GM13976 (cell line): ENCODE data around the gene ADCK1.

ENCODE experiments used
- DNase-seq: peaks from one replicate; pipeline ENCODE4 v3.0.0; 2012; ENCODE audit warnings: low spot score
- CTCF ChIP-seq: IDR thresholded peaks from 2 replicates; pipeline ENCODE4 v1.5.1; 2012; ENCODE audit warnings: borderline replicate concordance, mild to moderate bottlenecking; ENCODE audit not compliant: insufficient read depth; ENCODE audit errors: extremely low read depth, missing control alignments, control extremely low read depth
- in situ Hi-C: fragments of 300-500 bp; cut with MboI; formaldehyde crosslinking; loops from one replicate; pipeline ENCODE4 v1.12.0; 2022; ENCODE audit warnings: low sequenced_read_pairs, mixed read lengths, inconsistent platforms; ENCODE audit not compliant: unreplicated experiment

Gene ADCK1

DNA sequence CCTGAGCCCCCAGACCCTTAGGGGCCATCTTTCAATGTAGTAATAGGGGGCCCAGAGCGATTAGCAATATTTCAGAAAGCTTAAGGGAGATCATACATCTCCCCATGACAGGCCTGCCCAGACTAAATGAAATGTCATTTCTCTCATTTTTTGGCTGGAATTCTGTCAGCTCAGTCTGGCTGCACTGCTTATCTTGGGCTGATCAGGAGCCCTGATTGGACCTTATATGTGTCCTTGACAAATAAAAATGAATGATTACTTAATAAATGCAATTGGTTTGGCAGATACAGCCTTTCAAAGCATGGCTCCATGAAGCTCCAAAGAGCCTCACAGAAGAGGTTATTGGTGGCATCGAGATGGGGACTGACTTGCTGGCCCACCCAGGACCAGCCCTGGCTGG is 121.9 kb downstream of the ADCK1 start:
- no peak for TF ChIP-seq CTCF
- in situ Hi-C loops: no loop called here
- DNase-seq: no peak

GRCh38 chr14:77923131-77923936 is 123.4 kb downstream of the ADCK1 start:
- no peak for DNase-seq
- TF ChIP-seq CTCF: no peak
- in situ Hi-C loops: no loop called here

- no peak for TF ChIP-seq CTCF
- in situ Hi-C loops: no loop called here
- no peak for DNase-seq
Measured at GRCh38 chr14:77924141-77924948, 124.4 kb downstream of the ADCK1 start.

DNA sequence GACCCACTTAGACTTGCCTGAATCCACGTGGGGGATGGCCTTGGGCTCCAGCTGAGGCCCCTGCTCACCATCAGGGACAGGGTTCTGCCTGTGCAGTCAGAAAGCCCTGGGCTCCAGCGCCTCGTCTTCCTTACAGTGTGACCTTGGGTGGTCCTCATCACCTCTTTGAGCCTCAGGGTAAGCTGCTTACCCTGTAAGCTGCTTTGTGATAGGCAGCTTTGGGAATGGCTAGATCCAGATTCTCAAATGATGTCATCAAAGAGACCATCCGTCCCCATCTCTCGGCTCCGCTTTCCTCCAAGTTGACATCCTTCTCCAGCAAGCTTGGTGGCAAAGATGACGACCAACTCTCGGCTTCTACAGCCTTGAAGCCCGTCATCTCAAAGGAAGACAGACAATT is 127.0 kb downstream of the ADCK1 start:
- in situ Hi-C loops: no loop called here
- DNase-seq: no peak
- no peak for TF ChIP-seq CTCF

- no peak for TF ChIP-seq CTCF
Measured at GRCh38 chr14:77931441-77931840, 131.5 kb downstream of the ADCK1 start.

DNA sequence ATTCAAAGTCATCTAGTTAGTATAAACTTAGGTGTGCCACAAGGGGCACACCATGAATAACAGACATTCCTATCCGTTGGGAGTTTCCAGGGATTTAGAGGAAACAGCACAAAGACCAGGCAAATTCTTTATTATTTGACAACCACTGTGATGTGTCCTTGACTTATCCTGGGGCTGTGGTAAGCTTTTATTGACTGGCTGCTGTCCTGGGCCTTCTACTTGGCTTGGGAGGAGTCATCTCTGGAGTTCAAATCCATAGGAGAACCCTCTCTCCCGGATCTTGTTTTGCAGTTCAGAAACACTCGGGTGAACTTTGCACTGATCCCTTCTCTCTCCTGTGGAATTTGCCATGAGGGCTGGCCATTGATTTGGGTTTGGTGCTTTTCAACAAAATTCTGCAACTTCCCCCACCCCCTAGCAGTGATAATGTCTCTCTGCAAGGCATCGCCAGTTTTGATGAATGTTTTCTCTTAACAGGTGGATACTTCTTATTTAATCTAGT is 136.3 kb downstream of the ADCK1 start:
- in situ Hi-C loops: no loop called here
- TF ChIP-seq CTCF: no peak
- no peak for DNase-seq

More at GRCh38 chr14:77931441-77931840, 131.5 kb downstream of the ADCK1 start:
- in situ Hi-C loops: no loop called here
- DNase-seq: no peak
